Vein endothelial cell (primary cell): ENCODE measurements around the gene AASDHPPT. TPM values are rescaled to one million over a fixed set of nuclear protein-coding genes. Genes with fewer than 3 reads are reported as not detected.

Experiments used
- total RNA-seq: library from RNA; depleted of rRNA; stranded (reverse); fragments of >200 nt; gene quantifications from 2 replicates; pipeline ENCODE4 v1.2.3, GENCODE V29; 2012

AASDHPPT gene
- 46.7 and 57.6 TPM in 2 replicates for total RNA-seq

GRCh38 chr11:106077609-106078455, at the start of gene AASDHPPT:
Gene AASDHPPT (plus strand): TSS chr11:106077662. CDS start chr11:106077711, 49 bp downstream.

GRCh38 chr11:106076919-106077608, 398 bp upstream of the AASDHPPT start, which contains the start of gene KBTBD3:
Gene KBTBD3 (minus strand): TSS chr11:106077347. CDS start chr11:106059097, 18,250 bp downstream.

Other genes with a start within 250 kb of the AASDHPPT start
- gene MSANTD4, start 55.4 kb upstream of the AASDHPPT start, total RNA-seq, result 18.6 and 19.2 TPM in 2 replicates
- gene KBTBD3, start 315 bp upstream of the AASDHPPT start, total RNA-seq, result 3.3 TPM in 2 replicates